Measurements from ENCODE around the gene FAN1.

The FAN1 gene

GRCh38 chr15:30962079-30962478, 58.4 kb downstream of the FAN1 start:
- no peak for DNase-seq

GRCh38 chr15:30962659-30963058, 58.9 kb downstream of the FAN1 start:
- no peak for DNase-seq

- no peak for DNase-seq
Observed at GRCh38 chr15:30963681-30964080, 60.0 kb downstream of the FAN1 start.

- DNase-seq, result no peak
Observed at GRCh38 chr15:30969724-30970123, 66.0 kb downstream of the FAN1 start.

- DNase-seq, result no peak
Observed at GRCh38 chr15:30973379-30973778, 69.7 kb downstream of the FAN1 start.

GRCh38 chr15:30974112-30974511, 70.4 kb downstream of the FAN1 start:
- no peak for DNase-seq

GRCh38 chr15:30978328-30978727, 74.6 kb downstream of the FAN1 start:
- DNase-seq, result no peak

GRCh38 chr15:30979457-30979856, 75.7 kb downstream of the FAN1 start:
- no peak for DNase-seq

GRCh38 chr15:30984118-30984517, 80.4 kb downstream of the FAN1 start:
- DNase-seq, result no peak

- DNase-seq, result no peak
Observed at GRCh38 chr15:30984542-30984941, 80.8 kb downstream of the FAN1 start.

- DNase-seq, result no peak
Observed at GRCh38 chr15:30985081-30985531, 81.4 kb downstream of the FAN1 start.

GRCh38 chr15:30990036-30990435, 86.3 kb downstream of the FAN1 start:
- DNase-seq, result no peak

- DNase-seq, result no peak
Observed at GRCh38 chr15:30990446-30991254, 86.9 kb downstream of the FAN1 start.

- DNase-seq, result peak; percentile 82
Observed at GRCh38 chr15:30991255-30992235, 87.8 kb downstream of the FAN1 start, which contains the start of gene MTMR10. Gene MTMR10, minus strand, starts transcription at chr15:30991628. Its CDS starts 122 bp downstream, at chr15:30991506.

GRCh38 chr15:30992249-30992864, 88.6 kb downstream of the FAN1 start:
- no peak for DNase-seq
